T-cell (primary cell): ENCODE results near the gene JAG2. TPM values are rescaled to one million over a fixed set of nuclear protein-coding genes. Genes with fewer than 3 reads are reported as not detected.

Source experiments
- ATAC-seq, 4 experiments: fragments of 200-7000 bp in 3 of 4; fragments of 150-1000 bp in 1 of 4; cut with Tn5 transposase; replicated peaks in 1 of 4; 1 replicate in 3 of 4; 2 replicates in 1 of 4; pipeline ENCODE4 v1.10.0; 2021; ENCODE audit warnings: moderate library complexity in 3 of 4, mild to moderate bottlenecking in 2 of 4, moderate number of reproducible peaks in 1 of 4
- CTCF ChIA-PET, 2 donors: fragments of 300-600 bp; sonication (Branson Sonifier 250); formaldehyde crosslinking; loops; one replicate each; lab custom pipeline; 2022; ENCODE audit warnings: antibody characterized with exemption in 2 of 2; lab: Charles Lee
- POLR2A ChIA-PET, 2 donors: fragments of 300-600 bp; sonication (Branson Sonifier 250); formaldehyde crosslinking; loops; one replicate each; lab custom pipeline; 2022; ENCODE audit warnings: antibody characterized with exemption in 2 of 2; lab: Charles Lee
- DNase-seq, 35 experiments: peaks; one replicate each; pipeline versions ENCODE4 v3.0.0 to v3.0.0-alpha.2; 2013 to 2023
- H3K27ac ChIP-seq: one replicate; pipeline ENCODE4 v1.5.1; 2013; ENCODE audit warnings: low read length
- H3K27me3 ChIP-seq, 2 experiments: replicated peaks in 1 of 2; 1 replicate in 1 of 2; 2 replicates in 1 of 2; pipeline versions ENCODE4 v1.6.1 to v1.7.0; 2013; ENCODE audit warnings: low read length in 1 of 2, mixed read lengths in 1 of 2; ENCODE audit not compliant: control insufficient read depth in 2 of 2, insufficient read depth in 2 of 2; ENCODE audit errors: extremely low read depth in 1 of 2
- H3K36me3 ChIP-seq, 2 donors: 1 replicate in 1 of 2; 2 replicates in 1 of 2; pipeline versions ENCODE4 v1.6.1 to v1.7.0; 2013; ENCODE audit warnings: low read length in 1 of 2; ENCODE audit not compliant: control insufficient read depth in 2 of 2, insufficient read depth in 1 of 2; ENCODE audit errors: extremely low read depth in 1 of 2
- H3K4me1 ChIP-seq, 2 experiments: 1 replicate in 1 of 2; 2 replicates in 1 of 2; pipeline versions ENCODE4 v1.6.1 to v1.7.0; 2013; ENCODE audit warnings: low read length in 2 of 2, mixed read lengths in 1 of 2; ENCODE audit not compliant: insufficient read depth in 2 of 2, control insufficient read depth in 1 of 2; ENCODE audit errors: extremely low read depth in 1 of 2
- H3K4me3 ChIP-seq, 2 donors: 1 replicate in 1 of 2; 2 replicates in 1 of 2; pipeline versions ENCODE4 v1.5.1 to v1.7.0; 2013; ENCODE audit warnings: mild to moderate bottlenecking in 2 of 2, low read length in 1 of 2, moderate library complexity in 1 of 2; ENCODE audit not compliant: control insufficient read depth in 1 of 2; ENCODE audit errors: extremely low read depth in 1 of 2
- H3K9me3 ChIP-seq: 2 replicates; pipeline ENCODE4 v1.7.0; 2013
- H3K27ac Mint-ChIP-seq, 2 donors: one replicate each; pipeline ENCODE4 v1.8.0; 2020 to 2021; ENCODE audit warnings: mild to moderate bottlenecking in 2 of 2, mixed read lengths in 2 of 2
- H3K27me3 Mint-ChIP-seq, 2 donors: one replicate each; pipeline ENCODE4 v1.8.0; 2021 to 2022; ENCODE audit warnings: mixed read lengths in 2 of 2
- H3K36me3 Mint-ChIP-seq: one replicate; pipeline ENCODE4 v1.8.0; 2021; ENCODE audit warnings: mixed read lengths
- H3K4me1 Mint-ChIP-seq, 3 donors: one replicate each; pipeline ENCODE4 v1.8.0; 2020 to 2022; ENCODE audit warnings: mixed read lengths in 3 of 3, mild to moderate bottlenecking in 1 of 3
- H3K4me3 Mint-ChIP-seq, 3 donors: one replicate each; pipeline ENCODE4 v1.8.0; 2020 to 2022; ENCODE audit warnings: mild to moderate bottlenecking in 3 of 3, mixed read lengths in 3 of 3, moderate library complexity in 3 of 3
- H3K9me3 Mint-ChIP-seq, 3 donors: one replicate each; pipeline ENCODE4 v1.8.0; 2020 to 2022; ENCODE audit warnings: mixed read lengths in 3 of 3
- WGBS: methylation state at CpG from one replicate; pipeline ENCODE4 v1.1.5; 2013; ENCODE audit warnings: missing lambda C conversion rate; ENCODE audit not compliant: insufficient coverage; 5-methylcytosine and 5-hydroxymethylcytosine counted together
- total RNA-seq, 35 experiments: library from RNA in 6 of 35; stranded (reverse) in 6 of 35; fragments of 120-200 nt in 1 of 35; gene quantifications; one replicate each; pipeline versions ENCODE4 v1.2.1 to v1.2.4 and lab custom pipeline; 2013 to 2026

JAG2 gene
- total RNA-seq, 5 donors from 2014 or later (not counting 1 experiment from before 2014, with no cell fraction given): 0.76 to 1.9 (median 1.2) TPM

GRCh38 chr14:105204206-105204930, 35.8 kb upstream of the JAG2 start:
- Histone ChIP-seq H3K9me3 (no peaks in the 10 kb centered on the region), H3K4me1 (peaks cover 17 to 33% of the 10 kb centered on the region in 2 experiments), H3K36me3 (no peaks in the 10 kb centered on the region), H3K27me3 (peaks cover 0 to 47% of the 10 kb centered on the region in 2 experiments), H3K27ac (no peak overlapping the region), H3K4me3 (no peak overlapping the region)
- H3K27me3 Mint-ChIP-seq: peaks cover 7 to 17% of the 10 kb centered on the region in 2 donors
- DNase-seq: no peak
- H3K4me3 Mint-ChIP-seq: no peak overlapping the region
- ChIA-PET CTCF (no interaction called here), POLR2A (no interaction called here)
- no peaks in the 10 kb centered on the region for H3K36me3 Mint-ChIP-seq
- peaks cover 8 to 20% (median 16%) of the 10 kb centered on the region in 3 donors for H3K4me1 Mint-ChIP-seq
- H3K27ac Mint-ChIP-seq: no peak overlapping the region
- no peak for ATAC-seq
- H3K9me3 Mint-ChIP-seq: no peaks in the 10 kb centered on the region
- WGBS: 70% methylated on average over 22 of the region's 24 CpGs

DNA sequence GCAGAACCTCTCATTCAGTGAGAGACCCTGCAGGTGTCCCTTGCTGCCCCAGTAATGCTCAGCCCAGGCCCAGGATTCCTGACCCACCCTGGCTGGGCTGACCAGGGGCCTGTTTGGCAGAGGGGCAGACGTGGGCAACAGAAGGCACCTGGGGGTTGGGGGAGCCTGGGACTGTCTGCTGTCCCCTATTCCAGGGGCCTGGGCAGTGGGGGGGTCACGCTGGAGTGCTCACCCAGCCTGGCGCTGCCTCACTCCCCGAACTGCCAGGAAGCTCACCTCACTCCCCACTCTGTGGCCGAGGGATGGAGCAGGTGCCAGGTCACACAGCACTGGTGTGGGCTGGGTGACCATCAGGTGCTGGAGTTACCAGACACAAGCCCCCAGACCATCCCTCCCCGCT, 35.1 kb upstream of the JAG2 start:
- Histone ChIP-seq H3K36me3 (no peaks in the 10 kb centered on the region), H3K4me1 (peaks cover 17 to 33% of the 10 kb centered on the region in 2 experiments), H3K27ac (no peak overlapping the region), H3K27me3 (peaks cover 0 to 54% of the 10 kb centered on the region in 2 experiments), H3K9me3 (no peaks in the 10 kb centered on the region), H3K4me3 (no peak overlapping the region)
- POLR2A ChIA-PET: no interaction called here
- H3K9me3 Mint-ChIP-seq: no peaks in the 10 kb centered on the region
- WGBS: no CpG with 5 or more reads among the region's 6 CpGs
- H3K4me3 Mint-ChIP-seq: no peak overlapping the region
- CTCF ChIA-PET: interaction anchor here in 1 of 2 donors (0.5 kb wide), 1 partner anchor 88 kb away, joined by 3 read pairs; no protein-coding TSS in a partner anchor
- H3K36me3 Mint-ChIP-seq: no peaks in the 10 kb centered on the region
- H3K27ac Mint-ChIP-seq: no peak overlapping the region
- ATAC-seq (no peak), DNase-seq (no peak)
- H3K27me3 Mint-ChIP-seq: peaks cover 8 to 22% of the 10 kb centered on the region in 2 donors
- H3K4me1 Mint-ChIP-seq: peaks cover 8 to 20% (median 16%) of the 10 kb centered on the region in 3 donors

DNA sequence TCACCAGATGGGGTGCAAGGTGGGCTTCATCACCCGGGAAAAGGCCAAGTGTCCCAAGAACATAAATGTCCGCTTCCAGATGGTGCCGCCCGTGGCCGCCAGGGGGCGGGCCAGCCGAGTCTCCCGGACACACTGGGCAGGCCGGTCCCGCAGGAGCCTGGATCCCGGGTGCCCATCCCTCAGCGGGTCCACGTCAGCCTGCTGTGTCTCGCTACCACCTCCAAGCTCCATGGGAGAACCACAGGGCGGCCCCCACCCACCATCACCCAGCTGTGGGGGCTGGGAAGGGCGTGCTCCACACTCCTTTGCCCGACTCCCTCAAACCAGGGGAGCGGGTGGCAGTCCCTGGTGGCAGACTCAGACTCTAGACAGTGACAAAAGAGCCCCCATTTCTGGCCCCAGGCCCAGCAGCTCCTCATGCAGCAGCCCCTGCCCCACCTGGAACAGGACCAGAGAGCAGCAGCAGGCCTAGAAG, 34.5 kb upstream of the JAG2 start:
- peaks cover 1 to 60% of the 10 kb centered on the region in 2 experiments for H3K27me3 ChIP-seq
- Mint-ChIP-seq H3K9me3 (no peaks in the 10 kb centered on the region), H3K4me3 (no peak overlapping the region), H3K4me1 (peaks cover 8 to 23% (median 16%) of the 10 kb centered on the region in 3 donors), H3K27me3 (peaks cover 11 to 29% of the 10 kb centered on the region in 2 donors), H3K27ac (no peak overlapping the region), H3K36me3 (no peaks in the 10 kb centered on the region)
- H3K4me1 ChIP-seq: peaks cover 17 to 33% of the 10 kb centered on the region in 2 experiments
- DNase-seq (peak in 27 of 35 experiments; percentile 22 to 71 (median 46)), ATAC-seq (peak in 3 of 4 experiments; percentile 45 to 58 (median 47))
- 9% methylated on average over 16 of the region's 18 CpGs for WGBS
- no peaks in the 10 kb centered on the region for H3K36me3 ChIP-seq
- H3K4me3 ChIP-seq: no peak overlapping the region
- POLR2A ChIA-PET: no interaction called here
- H3K27ac ChIP-seq: no peak overlapping the region
- H3K9me3 ChIP-seq: no peaks in the 10 kb centered on the region
- CTCF ChIA-PET: interaction anchor here in 1 of 2 donors (0.5 kb wide), 1 partner anchor 87 kb away, joined by 3 read pairs; no protein-coding TSS in a partner anchor

- WGBS: 39% methylated on average over 19 of the region's 20 CpGs
- CTCF ChIA-PET: no interaction called here
- peaks cover 17 to 41% of the 10 kb centered on the region in 2 experiments for H3K4me1 ChIP-seq
- H3K9me3 ChIP-seq: no peaks in the 10 kb centered on the region
- Mint-ChIP-seq H3K27ac (no peak overlapping the region), H3K36me3 (no peaks in the 10 kb centered on the region), H3K4me3 (peak overlapping the region in 1 of 3 donors; percentile 28), H3K9me3 (no peaks in the 10 kb centered on the region), H3K4me1 (peaks cover 8 to 26% (median 16%) of the 10 kb centered on the region in 3 donors), H3K27me3 (peaks cover 12 to 35% of the 10 kb centered on the region in 2 donors)
- DNase-seq: peak in 7 of 35 experiments; percentile 12 to 42 (median 29)
- H3K36me3 ChIP-seq: no peaks in the 10 kb centered on the region
- peak overlapping the region in 1 of 2 donors; percentile 44 for H3K4me3 ChIP-seq
- POLR2A ChIA-PET: no interaction called here
- ATAC-seq: peak; percentile 41 to 59 (median 46)
- no peak overlapping the region for H3K27ac ChIP-seq
- peaks cover 3 to 70% of the 10 kb centered on the region in 2 experiments for H3K27me3 ChIP-seq
These were observed 33.4 kb upstream of the JAG2 start for GRCh38 chr14:105201925-105202513.

DNA sequence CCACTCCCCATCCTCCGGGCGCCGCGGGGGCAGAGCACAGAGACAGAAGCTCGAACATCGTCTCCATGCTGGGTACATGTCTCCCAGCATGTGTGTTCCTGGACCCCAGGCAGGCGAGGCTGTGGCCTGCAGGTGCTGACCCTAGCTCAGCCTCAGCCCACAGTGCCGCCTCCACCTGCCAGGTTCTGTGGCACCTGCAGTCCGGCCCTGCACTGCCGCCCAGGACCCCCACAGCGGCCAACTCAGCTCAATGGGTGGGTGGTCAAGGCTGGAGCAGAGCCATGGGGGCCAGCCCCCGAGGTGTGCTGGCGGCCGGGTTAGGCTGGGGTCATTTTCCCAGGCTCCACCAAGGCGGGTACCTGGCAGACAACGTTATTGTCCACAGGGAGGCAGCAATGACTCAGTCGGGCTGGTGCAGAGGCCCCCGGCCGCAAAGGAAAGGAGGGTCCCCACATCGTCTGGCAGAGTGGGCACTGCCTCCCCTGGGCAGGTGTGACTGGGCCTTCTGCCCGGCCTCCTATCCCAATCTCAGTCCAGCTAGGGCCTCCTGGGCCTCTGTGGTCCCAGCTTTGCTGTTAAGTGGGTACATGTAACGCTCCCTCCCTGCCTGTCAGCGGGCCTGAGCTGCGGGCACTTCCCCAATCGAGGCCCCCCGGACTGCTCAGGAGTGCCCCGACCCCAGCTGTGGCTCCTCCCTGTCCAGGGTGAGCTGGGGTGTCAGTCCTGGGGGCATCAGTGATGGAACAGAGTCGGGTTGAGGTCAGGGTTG, 32.8 kb upstream of the JAG2 start:
- no peak overlapping the region for H3K27ac Mint-ChIP-seq
- Histone ChIP-seq H3K36me3 (no peaks in the 10 kb centered on the region), H3K9me3 (no peaks in the 10 kb centered on the region), H3K27ac (no peak overlapping the region), H3K4me3 (peak overlapping the region in 1 of 2 donors; percentile 44), H3K4me1 (peaks cover 19 to 48% of the 10 kb centered on the region in 2 experiments), H3K27me3 (peaks cover 3 to 77% of the 10 kb centered on the region in 2 experiments)
- 55% methylated on average over 26 of the region's 28 CpGs for whole genome bisulfite sequencing
- H3K9me3 Mint-ChIP-seq: no peaks in the 10 kb centered on the region
- no peak for DNase-seq
- CTCF ChIA-PET: interaction anchor here (0.5 to 0.6 kb wide), 2 partner anchors 31 to 1414 kb away, joined by 3 read pairs; no protein-coding TSS in a partner anchor
- H3K4me1 Mint-ChIP-seq: peaks cover 8 to 28% (median 16%) of the 10 kb centered on the region in 3 donors
- H3K27me3 Mint-ChIP-seq: peaks cover 12 to 35% of the 10 kb centered on the region in 2 donors
- H3K36me3 Mint-ChIP-seq: no peaks in the 10 kb centered on the region
- ATAC-seq: no peak
- POLR2A ChIA-PET: no interaction called here
- peak overlapping the region in 1 of 3 donors; percentile 28 for H3K4me3 Mint-ChIP-seq
